Parathyroid adenoma (tissue), 2 donors: ENCODE measurements around the gene TBC1D5.

Experiments
- H2AFZ ChIP-seq: fragments of 300-600 bp; sonication (generic); one replicate; pipeline ENCODE4 v1.7.0; 2017; ENCODE audit warnings: antibody characterized with exemption, mild to moderate bottlenecking
- H3K27ac ChIP-seq: fragments of 300-600 bp; sonication (generic); one replicate; pipeline ENCODE4 v1.7.0; 2017
- H3K27me3 ChIP-seq: fragments of 300-600 bp; sonication (generic); one replicate; pipeline ENCODE4 v1.7.0; 2017; ENCODE audit warnings: low read length; ENCODE audit not compliant: control insufficient read depth, insufficient read depth
- H3K36me3 ChIP-seq: fragments of 300-600 bp; sonication (generic); one replicate; pipeline ENCODE4 v1.7.0; 2017; ENCODE audit warnings: low read length; ENCODE audit not compliant: control insufficient read depth, insufficient read depth
- H3K4me1 ChIP-seq: fragments of 300-600 bp; sonication (generic); one replicate; pipeline ENCODE4 v1.7.0; 2017; ENCODE audit warnings: control low read depth
- H3K4me2 ChIP-seq: fragments of 300-600 bp; sonication (generic); one replicate; pipeline ENCODE4 v1.7.0; 2017; ENCODE audit warnings: low read length
- H3K4me3 ChIP-seq: fragments of 300-600 bp; sonication (generic); one replicate; pipeline ENCODE4 v1.7.0; 2017; ENCODE audit warnings: low read depth, low read length
- H3K79me2 ChIP-seq: fragments of 300-600 bp; sonication (generic); one replicate; pipeline ENCODE4 v1.7.0; 2017; ENCODE audit warnings: control low read depth
- H3K9ac ChIP-seq: fragments of 300-600 bp; sonication (generic); one replicate; pipeline ENCODE4 v1.7.0; 2017; ENCODE audit warnings: mild to moderate bottlenecking
- H3K9me3 ChIP-seq: fragments of 300-600 bp; sonication (generic); one replicate; pipeline ENCODE4 v1.7.0; 2017; ENCODE audit warnings: low read length; ENCODE audit not compliant: control insufficient read depth
- CTCF ChIP-seq: fragments of 300-600 bp; sonication (generic); IDR thresholded peaks from one replicate; pipeline ENCODE4 v1.7.0; 2017; ENCODE audit warnings: antibody characterized with exemption, mild to moderate bottlenecking
- donor health status: primary hyperparathyroidism.

The TBC1D5 gene

GRCh38 chr3:17119201-17120072, 623.0 kb downstream of the TBC1D5 start:
- H3K36me3 ChIP-seq: no peaks in the 10 kb centered on the region
- no peaks in the 10 kb centered on the region for H3K9me3 ChIP-seq
- no peak overlapping the region for H3K27ac ChIP-seq
- H3K79me2 ChIP-seq: no peaks in the 10 kb centered on the region
- no peak overlapping the region for H2AFZ ChIP-seq
- no peaks in the 10 kb centered on the region for H3K4me1 ChIP-seq
- no peak for TF ChIP-seq CTCF
- H3K9ac ChIP-seq: no peak overlapping the region
- H3K27me3 ChIP-seq: no peaks in the 10 kb centered on the region
- H3K4me3 ChIP-seq: no peak overlapping the region
- no peak overlapping the region for H3K4me2 ChIP-seq

- no peak overlapping the region for H3K4me3 ChIP-seq
- H3K79me2 ChIP-seq: no peaks in the 10 kb centered on the region
- no peak overlapping the region for H3K4me2 ChIP-seq
- no peak overlapping the region for H3K27ac ChIP-seq
- TF ChIP-seq CTCF: no peak
- H3K36me3 ChIP-seq: no peaks in the 10 kb centered on the region
- no peak overlapping the region for H2AFZ ChIP-seq
- H3K9me3 ChIP-seq: no peaks in the 10 kb centered on the region
- H3K4me1 ChIP-seq: no peaks in the 10 kb centered on the region
- no peaks in the 10 kb centered on the region for H3K27me3 ChIP-seq
- no peak overlapping the region for H3K9ac ChIP-seq
Measured at GRCh38 chr3:17118771-17119170, 623.7 kb downstream of the TBC1D5 start.

- TF ChIP-seq CTCF: no peak
- Histone ChIP-seq H3K4me1 (no peaks in the 10 kb centered on the region), H3K27ac (no peak overlapping the region), H3K36me3 (no peaks in the 10 kb centered on the region), H3K79me2 (no peaks in the 10 kb centered on the region), H3K9me3 (no peaks in the 10 kb centered on the region), H3K4me2 (no peak overlapping the region), H3K9ac (no peak overlapping the region), H2AFZ (no peak overlapping the region), H3K4me3 (no peak overlapping the region), H3K27me3 (no peaks in the 10 kb centered on the region)
Measured at GRCh38 chr3:17116007-17116600, 626.3 kb downstream of the TBC1D5 start.

- H3K4me2 ChIP-seq: no peak overlapping the region
- H3K27ac ChIP-seq: no peak overlapping the region
- no peaks in the 10 kb centered on the region for H3K27me3 ChIP-seq
- H3K9me3 ChIP-seq: no peaks in the 10 kb centered on the region
- no peak overlapping the region for H2AFZ ChIP-seq
- no peaks in the 10 kb centered on the region for H3K36me3 ChIP-seq
- no peaks in the 10 kb centered on the region for H3K4me1 ChIP-seq
- no peak for TF ChIP-seq CTCF
- no peak overlapping the region for H3K4me3 ChIP-seq
- no peak overlapping the region for H3K9ac ChIP-seq
- H3K79me2 ChIP-seq: no peaks in the 10 kb centered on the region
Measured at GRCh38 chr3:17115186-17115585, 627.2 kb downstream of the TBC1D5 start.
